Trophoblast cell (in vitro differentiated cells and primary cell): ENCODE data around the gene MYH13.

Experiments used
- DNase-seq, 2 donors: peaks; one replicate each; pipeline ENCODE4 v3.0.0-alpha.2; 2016
- H2AFZ ChIP-seq: 2 replicates; pipeline ENCODE4 v1.6.1; 2013; ENCODE audit warnings: low read length, moderate library complexity, mild to moderate bottlenecking; ENCODE audit not compliant: insufficient read depth, poor library complexity
- H2AK5ac ChIP-seq: 2 replicates; pipeline ENCODE4 v1.6.1; 2013; ENCODE audit warnings: mild to moderate bottlenecking, low read length
- H2BK120ac ChIP-seq: 2 replicates; pipeline ENCODE4 v1.6.1; 2013; ENCODE audit warnings: low read length, mild to moderate bottlenecking, moderate library complexity; ENCODE audit not compliant: insufficient read depth, poor library complexity
- H2BK12ac ChIP-seq: 2 replicates; pipeline ENCODE4 v1.6.1; 2013; ENCODE audit warnings: mild to moderate bottlenecking, low read length, moderate library complexity
- H2BK5ac ChIP-seq: 2 replicates; pipeline ENCODE4 v1.6.1; 2013; ENCODE audit warnings: low read length, low read depth, moderate library complexity, mild to moderate bottlenecking; ENCODE audit not compliant: poor library complexity
- H3K14ac ChIP-seq: 2 replicates; pipeline ENCODE4 v1.6.1; 2013; ENCODE audit warnings: mild to moderate bottlenecking, low read length
- H3K18ac ChIP-seq: 2 replicates; pipeline ENCODE4 v1.6.1; 2013; ENCODE audit warnings: mild to moderate bottlenecking, low read length
- H3K23ac ChIP-seq: 2 replicates; pipeline ENCODE4 v1.6.1; 2013; ENCODE audit warnings: low read length
- H3K27ac ChIP-seq: 2 replicates; pipeline ENCODE4 v1.5.1; 2013; ENCODE audit warnings: low read depth, mild to moderate bottlenecking, inconsistent platforms, low read length, moderate library complexity
- H3K27me3 ChIP-seq: 2 replicates; pipeline ENCODE4 v1.6.1; 2013; ENCODE audit warnings: inconsistent platforms, mild to moderate bottlenecking, low read length, moderate library complexity; ENCODE audit not compliant: insufficient read depth
- H3K36me3 ChIP-seq, 2 experiments: 1 replicate in 1 of 2; 2 replicates in 1 of 2; pipeline ENCODE4 v1.6.1; 2013; ENCODE audit warnings: low read length in 2 of 2, mild to moderate bottlenecking in 2 of 2, moderate library complexity in 1 of 2; ENCODE audit not compliant: insufficient read depth in 2 of 2, control insufficient read depth in 1 of 2
- H3K4ac ChIP-seq: 2 replicates; pipeline ENCODE4 v1.6.1; 2013; ENCODE audit warnings: low read depth, mild to moderate bottlenecking, low read length, moderate library complexity
- H3K4me1 ChIP-seq, 2 experiments: 1 replicate in 1 of 2; 2 replicates in 1 of 2; pipeline ENCODE4 v1.6.1; 2013; ENCODE audit warnings: low read length in 2 of 2, mild to moderate bottlenecking in 2 of 2, moderate library complexity in 1 of 2; ENCODE audit not compliant: insufficient read depth in 2 of 2, control insufficient read depth in 1 of 2
- H3K4me2 ChIP-seq: 2 replicates; pipeline ENCODE4 v1.6.1; 2013; ENCODE audit warnings: inconsistent platforms, mild to moderate bottlenecking, low read length, moderate library complexity
- H3K4me3 ChIP-seq: 2 replicates; pipeline ENCODE4 v1.5.1; 2013; ENCODE audit warnings: mild to moderate bottlenecking, low read depth, low read length, inconsistent platforms
- H3K79me1 ChIP-seq: one replicate; pipeline ENCODE4 v1.6.1; 2013; ENCODE audit warnings: low read length
- H3K79me2 ChIP-seq: 2 replicates; pipeline ENCODE4 v1.6.1; 2013; ENCODE audit warnings: low read length, mild to moderate bottlenecking; ENCODE audit not compliant: control insufficient read depth, insufficient read depth, poor library complexity
- H3K9ac ChIP-seq: 2 replicates; pipeline ENCODE4 v1.6.1; 2013; ENCODE audit warnings: mild to moderate bottlenecking, low read length
- H3K9me3 ChIP-seq: 2 replicates; pipeline ENCODE4 v1.6.1; 2013; ENCODE audit warnings: low read depth, mild to moderate bottlenecking, control low read depth, inconsistent platforms, low read length; ENCODE audit not compliant: insufficient read depth
- H4K12ac ChIP-seq: 2 replicates; pipeline ENCODE4 v1.6.1; 2013; ENCODE audit warnings: low read depth, mild to moderate bottlenecking, low read length, moderate library complexity
- H4K8ac ChIP-seq: 2 replicates; pipeline ENCODE4 v1.6.1; 2013; ENCODE audit warnings: low read depth, mild to moderate bottlenecking, low read length, moderate library complexity
- H4K91ac ChIP-seq: one replicate; pipeline ENCODE4 v1.6.1; 2013; ENCODE audit warnings: low read depth, mild to moderate bottlenecking, low read length, moderate library complexity
- whole genome bisulfite sequencing: extraction: QIAGEN DNeasy Blood & Tissue Kit; methylation state at CpG from one replicate; pipeline ENCODE4 v1.1.7; 2013; ENCODE audit warnings: missing lambda C conversion rate; ENCODE audit not compliant: insufficient read length, insufficient coverage; ENCODE audit errors: extremely low coverage; 5-methylcytosine and 5-hydroxymethylcytosine counted together

MYH13 gene

GRCh38 chr17:10286324-10286723 lies 86.5 kb downstream of the MYH13 start:
- Histone ChIP-seq H2BK5ac (no peak overlapping the region), H2AK5ac (no peak overlapping the region), H3K4me1 (peaks cover 2 to 9% of the 10 kb centered on the region in 2 experiments), H4K8ac (no peak overlapping the region), H3K27me3 (no peaks in the 10 kb centered on the region), H3K27ac (no peak overlapping the region), H3K36me3 (no peaks in the 10 kb centered on the region), H3K4me3 (no peak overlapping the region), H4K12ac (no peak overlapping the region), H3K18ac (no peak overlapping the region), H4K91ac (no peak overlapping the region), H2BK12ac (no peak overlapping the region), H3K4me2 (no peak overlapping the region), H2AFZ (no peak overlapping the region), H3K4ac (no peak overlapping the region), H3K79me1 (no peaks in the 10 kb centered on the region), H3K14ac (no peak overlapping the region), H3K79me2 (no peaks in the 10 kb centered on the region), H3K23ac (no peak overlapping the region), H3K9me3 (no peaks in the 10 kb centered on the region), H2BK120ac (no peak overlapping the region), H3K9ac (no peak overlapping the region)
- no peak for DNase-seq
- WGBS, result no CpG with 5 or more reads among the region's 1 CpG

GRCh38 chr17:10285896-10286295 lies 86.9 kb downstream of the MYH13 start:
- Histone ChIP-seq H4K91ac (no peak overlapping the region), H3K27me3 (no peaks in the 10 kb centered on the region), H2AFZ (no peak overlapping the region), H3K79me2 (no peaks in the 10 kb centered on the region), H3K9me3 (no peaks in the 10 kb centered on the region), H3K4me1 (peaks cover 2 to 9% of the 10 kb centered on the region in 2 experiments), H2AK5ac (no peak overlapping the region), H4K12ac (no peak overlapping the region), H3K9ac (no peak overlapping the region), H3K4me3 (no peak overlapping the region), H2BK12ac (no peak overlapping the region), H2BK120ac (no peak overlapping the region), H3K27ac (no peak overlapping the region), H3K79me1 (no peaks in the 10 kb centered on the region), H3K4ac (no peak overlapping the region), H4K8ac (no peak overlapping the region), H3K18ac (no peak overlapping the region), H3K36me3 (no peaks in the 10 kb centered on the region), H2BK5ac (no peak overlapping the region), H3K14ac (no peak overlapping the region), H3K23ac (no peak overlapping the region), H3K4me2 (no peak overlapping the region)
- WGBS, result no CpG with 5 or more reads among the region's 8 CpGs
- no peak for DNase-seq

- no peak overlapping the region for H3K4me3 ChIP-seq
- H3K18ac ChIP-seq, result no peak overlapping the region
- no peak overlapping the region for H4K12ac ChIP-seq
- H3K23ac ChIP-seq, result no peak overlapping the region
- no peak overlapping the region for H3K4me2 ChIP-seq
- peaks cover 4% of the 10 kb centered on the region for H3K79me1 ChIP-seq
- no peak overlapping the region for H2BK5ac ChIP-seq
- no peak overlapping the region for H2BK120ac ChIP-seq
- H3K79me2 ChIP-seq, result no peaks in the 10 kb centered on the region
- H4K8ac ChIP-seq, result no peak overlapping the region
- H2AK5ac ChIP-seq, result no peak overlapping the region
- no peaks in the 10 kb centered on the region for H3K9me3 ChIP-seq
- no peaks in the 10 kb centered on the region for H3K36me3 ChIP-seq
- no peak overlapping the region for H2AFZ ChIP-seq
- H2BK12ac ChIP-seq, result no peak overlapping the region
- H4K91ac ChIP-seq, result no peak overlapping the region
- no peak overlapping the region for H3K27ac ChIP-seq
- H3K27me3 ChIP-seq, result no peaks in the 10 kb centered on the region
- DNase-seq, result no peak
- WGBS, result no CpG with 5 or more reads among the region's 1 CpG
- H3K14ac ChIP-seq, result no peak overlapping the region
- peaks cover 2 to 3% of the 10 kb centered on the region in 2 experiments for H3K4me1 ChIP-seq
- H3K9ac ChIP-seq, result no peak overlapping the region
- no peak overlapping the region for H3K4ac ChIP-seq
Observed at GRCh38 chr17:10280068-10280467, 92.7 kb downstream of the MYH13 start.

- Histone ChIP-seq H2BK120ac (no peak overlapping the region), H3K18ac (no peak overlapping the region), H4K12ac (no peak overlapping the region), H2AFZ (no peak overlapping the region), H4K91ac (no peak overlapping the region), H3K79me1 (peaks cover 4% of the 10 kb centered on the region), H3K9ac (no peak overlapping the region), H3K27me3 (no peaks in the 10 kb centered on the region), H3K4me2 (no peak overlapping the region), H3K4ac (no peak overlapping the region), H3K9me3 (no peaks in the 10 kb centered on the region), H2AK5ac (no peak overlapping the region), H3K79me2 (no peaks in the 10 kb centered on the region), H2BK12ac (no peak overlapping the region), H3K4me1 (peaks cover 2 to 3% of the 10 kb centered on the region in 2 experiments), H3K36me3 (no peaks in the 10 kb centered on the region), H3K14ac (no peak overlapping the region), H3K27ac (no peak overlapping the region), H2BK5ac (no peak overlapping the region), H3K4me3 (no peak overlapping the region), H4K8ac (no peak overlapping the region), H3K23ac (no peak overlapping the region)
- DNase-seq, result peak in 1 of 2 donors; percentile 28
- no CpG with 5 or more reads among the region's 3 CpGs for WGBS
Observed at GRCh38 chr17:10278218-10278617, 94.6 kb downstream of the MYH13 start.
